Stomach smooth muscle (tissue), 2 donors: ENCODE measurements around the gene SSBP2.

ENCODE experiments used
- H3K27ac ChIP-seq: one replicate; pipeline ENCODE4 v1.7.0; 2013; ENCODE audit warnings: mild to moderate bottlenecking, low read length, inconsistent platforms
- H3K27me3 ChIP-seq, 2 donors: one replicate each; pipeline ENCODE4 v1.7.0; 2013; ENCODE audit warnings: low read length in 2 of 2; ENCODE audit not compliant: insufficient read depth in 2 of 2, control insufficient read depth in 1 of 2
- H3K36me3 ChIP-seq, 2 donors: one replicate each; pipeline ENCODE4 v1.7.0; 2013; ENCODE audit warnings: low read length in 2 of 2; ENCODE audit not compliant: control insufficient read depth in 2 of 2, insufficient read depth in 2 of 2
- H3K4me1 ChIP-seq: one replicate; pipeline ENCODE4 v1.7.0; 2013; ENCODE audit warnings: low read length; ENCODE audit not compliant: control insufficient read depth, insufficient read depth
- H3K4me3 ChIP-seq, 2 donors: one replicate each; pipeline ENCODE4 v1.7.0; 2013; ENCODE audit warnings: low read length in 2 of 2
- H3K9ac ChIP-seq, 2 donors: one replicate each; pipeline ENCODE4 v1.7.0; 2013; ENCODE audit warnings: low read length in 2 of 2, mild to moderate bottlenecking in 1 of 2
- H3K9me3 ChIP-seq, 2 donors: one replicate each; pipeline ENCODE4 v1.7.0; 2013; ENCODE audit warnings: low read length in 2 of 2; ENCODE audit not compliant: control insufficient read depth in 2 of 2
- donor health status: healthy.
- donor health status: Pancreatic carcinoma.

SSBP2 gene

GRCh38 chr5:81747030-81747429, 3.9 kb downstream of the SSBP2 start:
- Histone ChIP-seq H3K27ac (no peak overlapping the region), H3K36me3 (no peaks in the 10 kb centered on the region), H3K4me1 (peaks cover 4% of the 10 kb centered on the region), H3K27me3 (no peaks in the 10 kb centered on the region), H3K9ac (no peak overlapping the region), H3K9me3 (no peaks in the 10 kb centered on the region), H3K4me3 (no peak overlapping the region)

- Histone ChIP-seq H3K4me3 (no peak overlapping the region), H3K27ac (no peak overlapping the region), H3K4me1 (no peaks in the 10 kb centered on the region), H3K9ac (no peak overlapping the region), H3K27me3 (no peaks in the 10 kb centered on the region), H3K36me3 (no peaks in the 10 kb centered on the region), H3K9me3 (no peaks in the 10 kb centered on the region)
These were observed 10.1 kb downstream of the SSBP2 start for GRCh38 chr5:81740758-81741157.

- H3K4me3 ChIP-seq: no peak overlapping the region
- H3K27me3 ChIP-seq: no peaks in the 10 kb centered on the region
- H3K27ac ChIP-seq: no peak overlapping the region
- H3K36me3 ChIP-seq: no peaks in the 10 kb centered on the region
- H3K4me1 ChIP-seq: no peaks in the 10 kb centered on the region
- no peak overlapping the region for H3K9ac ChIP-seq
- no peaks in the 10 kb centered on the region for H3K9me3 ChIP-seq
These were observed 11.6 kb downstream of the SSBP2 start for GRCh38 chr5:81739291-81739690.

- Histone ChIP-seq H3K9ac (no peak overlapping the region), H3K27ac (no peak overlapping the region), H3K4me3 (no peak overlapping the region), H3K36me3 (no peaks in the 10 kb centered on the region), H3K27me3 (no peaks in the 10 kb centered on the region), H3K4me1 (no peaks in the 10 kb centered on the region), H3K9me3 (no peaks in the 10 kb centered on the region)
These were observed 21.6 kb downstream of the SSBP2 start for GRCh38 chr5:81729276-81729675.

GRCh38 chr5:81728301-81728700, 22.6 kb downstream of the SSBP2 start:
- Histone ChIP-seq H3K27me3 (no peaks in the 10 kb centered on the region), H3K9me3 (no peaks in the 10 kb centered on the region), H3K27ac (no peak overlapping the region), H3K36me3 (no peaks in the 10 kb centered on the region), H3K4me1 (no peaks in the 10 kb centered on the region), H3K4me3 (no peak overlapping the region), H3K9ac (no peak overlapping the region)

GRCh38 chr5:81726297-81726696, 24.6 kb downstream of the SSBP2 start:
- Histone ChIP-seq H3K4me3 (no peak overlapping the region), H3K36me3 (no peaks in the 10 kb centered on the region), H3K9me3 (no peaks in the 10 kb centered on the region), H3K27ac (no peak overlapping the region), H3K4me1 (no peaks in the 10 kb centered on the region), H3K9ac (no peak overlapping the region), H3K27me3 (no peaks in the 10 kb centered on the region)

GRCh38 chr5:81724571-81724970, 26.3 kb downstream of the SSBP2 start:
- H3K9me3 ChIP-seq: no peaks in the 10 kb centered on the region
- no peak overlapping the region for H3K27ac ChIP-seq
- no peaks in the 10 kb centered on the region for H3K27me3 ChIP-seq
- H3K4me1 ChIP-seq: no peaks in the 10 kb centered on the region
- no peak overlapping the region for H3K9ac ChIP-seq
- H3K4me3 ChIP-seq: no peak overlapping the region
- H3K36me3 ChIP-seq: no peaks in the 10 kb centered on the region

- H3K4me1 ChIP-seq: no peaks in the 10 kb centered on the region
- H3K9me3 ChIP-seq: no peaks in the 10 kb centered on the region
- H3K4me3 ChIP-seq: no peak overlapping the region
- no peak overlapping the region for H3K27ac ChIP-seq
- no peaks in the 10 kb centered on the region for H3K36me3 ChIP-seq
- H3K9ac ChIP-seq: no peak overlapping the region
- no peaks in the 10 kb centered on the region for H3K27me3 ChIP-seq
These were observed 26.8 kb downstream of the SSBP2 start for GRCh38 chr5:81724108-81724507.

- H3K9me3 ChIP-seq: no peaks in the 10 kb centered on the region
- no peak overlapping the region for H3K4me3 ChIP-seq
- H3K9ac ChIP-seq: no peak overlapping the region
- peaks cover 3% of the 10 kb centered on the region for H3K4me1 ChIP-seq
- H3K36me3 ChIP-seq: no peaks in the 10 kb centered on the region
- H3K27ac ChIP-seq: no peak overlapping the region
- no peaks in the 10 kb centered on the region for H3K27me3 ChIP-seq
These were observed 29.8 kb downstream of the SSBP2 start for GRCh38 chr5:81721049-81721448.

- no peak overlapping the region for H3K9ac ChIP-seq
- H3K27ac ChIP-seq: no peak overlapping the region
- no peaks in the 10 kb centered on the region for H3K36me3 ChIP-seq
- H3K4me1 ChIP-seq: peaks cover 3% of the 10 kb centered on the region
- no peak overlapping the region for H3K4me3 ChIP-seq
- H3K27me3 ChIP-seq: no peaks in the 10 kb centered on the region
- H3K9me3 ChIP-seq: no peaks in the 10 kb centered on the region
These were observed 31.1 kb downstream of the SSBP2 start for GRCh38 chr5:81719743-81720345.

GRCh38 chr5:81718300-81718699, 32.6 kb downstream of the SSBP2 start:
- Histone ChIP-seq H3K27ac (no peak overlapping the region), H3K4me1 (peaks cover 3% of the 10 kb centered on the region), H3K9me3 (no peaks in the 10 kb centered on the region), H3K4me3 (no peak overlapping the region), H3K27me3 (no peaks in the 10 kb centered on the region), H3K36me3 (no peaks in the 10 kb centered on the region), H3K9ac (no peak overlapping the region)
